ENCODE results near the gene RHPN2.

DNA sequence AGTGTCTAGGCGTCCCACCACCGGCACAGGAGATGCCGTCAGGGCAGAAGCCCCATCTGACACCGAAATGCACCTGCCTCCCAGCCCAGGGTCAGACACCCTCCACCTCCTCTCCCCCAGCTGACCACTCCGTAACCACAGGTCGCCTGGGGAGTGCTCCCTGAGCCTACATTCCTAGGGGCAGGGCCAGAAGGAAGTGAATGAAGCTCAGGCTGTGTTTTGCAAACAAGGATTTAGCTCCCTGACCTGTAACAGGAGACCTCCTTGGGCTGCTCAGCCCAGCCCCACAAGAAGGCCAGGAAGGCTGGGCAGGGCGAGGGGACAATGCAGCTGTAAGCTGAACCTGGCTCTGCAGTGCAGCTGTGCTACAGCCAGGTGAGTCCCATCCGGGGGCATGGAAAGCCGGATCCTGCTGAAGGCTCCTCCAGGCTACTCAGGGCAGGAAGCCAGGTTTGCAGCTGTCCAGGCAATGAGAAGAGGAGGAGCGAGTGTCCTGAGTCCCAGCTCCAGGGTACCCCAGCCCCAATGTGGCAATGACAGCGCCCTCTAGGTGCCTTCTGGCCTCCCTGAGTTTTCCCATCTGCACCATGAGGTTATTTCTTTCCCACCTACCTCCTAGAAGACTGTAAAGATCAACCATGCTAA, 42.1 kb downstream of the RHPN2 start:
- TF ChIP-seq POLR2A (IDR thresholded peaks at IDR 0.05) (no peak), CTCF (IDR thresholded peaks at IDR 0.05) (no peak), EP300 (IDR thresholded peaks at IDR 0.05; ENCODE audit: low read depth) (no peak), POLR2AphosphoS5 (IDR thresholded peaks at IDR 0.05) (no peak)
